Heart left ventricle (tissue), 13 donors: ENCODE results near the gene CCSER1.

Source experiments
- CTCF ChIP-seq, 12 donors: fragments of 200-600 bp; sonication (generic) in 4 of 12; IDR thresholded peaks; one replicate each; pipeline versions ENCODE4 v1.5.0 to v1.8.0; 2018 to 2022; ENCODE audit warnings: antibody characterized with exemption in 12 of 12, mild to moderate bottlenecking in 5 of 12
- POLR2A ChIP-seq, 2 donors: fragments of 450-650 bp; IDR thresholded peaks; one replicate each; pipeline ENCODE4 v1.6.1; 2017; ENCODE audit warnings: antibody characterized with exemption in 2 of 2, mild to moderate bottlenecking in 2 of 2, moderate library complexity in 2 of 2
- donor health status: ischemic (EF 13 %, LVEDD 7.1; RV severe dilation, severe dysfunction).
- donor health status: DM: no; HTN: yes; CAD: no.
- donor health status: DM: no; HTN: no; CAD: no.
- donor health status: ischemic (EF 25% LVEDD 6.9; RV normal size, moderate dysfunction).
- donor health status: ischemic (EF 25% LVEDD 5.7; RV mildly dilated, moderate dysfunction).
- donor health status: ischemic (EF 35%, LVEDD 5.7; RV mildly dilated, moderate dysfunction).
- donor health status: nonischemic (EF 11% LVEDD 7.7; RV severe dilation, severe dysfunction).
- donor health status: DM: yes; HTN: yes; CAD: no.
- donor health status: PGD.
- donor health status: ischemic (EF 29% LVEDD 5.4; RV normal size, mild dysfunction).
- donor health status: nonischemic (EF 23%, LVEDD 6.1; RV moderate dilation, normal function).

DNA sequence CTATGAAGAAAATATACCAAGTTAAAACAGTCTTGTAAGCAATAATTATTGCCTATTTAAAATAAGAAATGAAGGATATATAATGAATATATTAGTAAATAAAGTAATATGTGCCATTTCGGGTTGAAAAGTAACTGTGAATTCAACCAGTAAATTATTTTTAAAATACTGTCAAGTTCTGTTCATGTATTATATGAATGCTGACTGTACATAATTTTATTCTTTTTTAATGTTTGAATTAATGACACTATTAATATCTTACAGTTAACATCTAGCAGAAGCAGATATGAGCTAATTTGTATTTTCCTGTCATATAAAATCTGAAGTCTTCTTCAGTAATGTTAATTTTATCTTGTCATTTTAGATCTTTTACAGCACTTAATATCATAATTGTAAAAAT, 632.9 kb downstream of the CCSER1 start:
- no peak for TF ChIP-seq POLR2A (IDR thresholded peaks at IDR 0.05)
- TF ChIP-seq CTCF (IDR thresholded peaks at IDR 0.05), result no peak
